ENCODE results near the gene HRAS.

DNA sequence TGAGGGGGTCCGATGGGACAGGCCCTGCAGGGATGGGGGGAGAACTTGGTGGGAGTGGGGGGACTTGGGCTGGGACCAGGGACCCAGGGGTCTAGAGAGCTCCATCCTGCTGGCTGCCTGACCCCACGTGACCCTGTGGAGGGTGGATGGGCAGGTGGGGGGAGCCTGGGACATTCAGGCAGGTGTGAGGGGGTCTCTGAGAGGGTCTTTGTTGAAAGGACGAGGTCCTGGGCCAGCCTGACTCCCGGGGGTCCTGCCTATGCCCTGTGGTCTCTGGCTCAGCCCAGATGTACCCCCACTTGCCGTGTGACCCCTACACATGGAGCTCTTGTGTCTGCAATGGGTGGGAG, 9.4 kb upstream of the HRAS start:
- TF ChIP-seq, protein P1, sequence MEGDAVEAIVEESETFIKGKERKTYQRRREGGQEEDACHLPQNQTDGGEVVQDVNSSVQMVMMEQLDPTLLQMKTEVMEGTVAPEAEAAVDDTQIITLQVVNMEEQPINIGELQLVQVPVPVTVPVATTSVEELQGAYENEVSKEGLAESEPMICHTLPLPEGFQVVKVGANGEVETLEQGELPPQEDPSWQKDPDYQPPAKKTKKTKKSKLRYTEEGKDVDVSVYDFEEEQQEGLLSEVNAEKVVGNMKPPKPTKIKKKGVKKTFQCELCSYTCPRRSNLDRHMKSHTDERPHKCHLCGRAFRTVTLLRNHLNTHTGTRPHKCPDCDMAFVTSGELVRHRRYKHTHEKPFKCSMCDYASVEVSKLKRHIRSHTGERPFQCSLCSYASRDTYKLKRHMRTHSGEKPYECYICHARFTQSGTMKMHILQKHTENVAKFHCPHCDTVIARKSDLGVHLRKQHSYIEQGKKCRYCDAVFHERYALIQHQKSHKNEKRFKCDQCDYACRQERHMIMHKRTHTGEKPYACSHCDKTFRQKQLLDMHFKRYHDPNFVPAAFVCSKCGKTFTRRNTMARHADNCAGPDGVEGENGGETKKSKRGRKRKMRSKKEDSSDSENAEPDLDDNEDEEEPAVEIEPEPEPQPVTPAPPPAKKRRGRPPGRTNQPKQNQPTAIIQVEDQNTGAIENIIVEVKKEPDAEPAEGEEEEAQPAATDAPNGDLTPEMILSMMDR (conservative IDR thresholded peaks at IDR 0.05 in 1 of 2, IDR thresholded peaks at IDR 0.05 in 1 of 2; ENCODE audit: extremely low read depth in 1 of 2, insufficient read depth in 1 of 2, low read depth in 1 of 2, low read length in 2 of 2) = no peak
- TF ChIP-seq EZH2 (IDR thresholded peaks at IDR 0.05; ENCODE audit: borderline replicate concordance, low read length) = no peak

Measured in mammary epithelial cell (primary cell).